Measurements from ENCODE around the gene CARMIL1.
"Not testable (repeated sequence)": the region's sequence is repeated elsewhere in the genome, so short reads cannot be mapped to it uniquely, and the experiment has no call there.

The CARMIL1 gene

GRCh38 chr6:25277386-25277785 is 1.8 kb upstream of the CARMIL1 start:
- DNase-seq (ENCODE audit: low read depth, low spot score), result no peak

GRCh38 chr6:25277857-25278256 is 1.3 kb upstream of the CARMIL1 start:
- DNase-seq (ENCODE audit: low read depth, low spot score), result no peak

- no peak for DNase-seq (ENCODE audit: low read depth, low spot score)
Measured at GRCh38 chr6:25278261-25278913, 787 bp upstream of the CARMIL1 start.

GRCh38 chr6:25279748-25280343 is 672 bp downstream of the CARMIL1 start:
- DNase-seq (ENCODE audit: low read depth, low spot score), result no peak

- no peak for DNase-seq (ENCODE audit: low read depth, low spot score)
Measured at GRCh38 chr6:25280344-25281074, 1.3 kb downstream of the CARMIL1 start.

- DNase-seq (ENCODE audit: low read depth, low spot score), result no peak
Measured at GRCh38 chr6:25286891-25287290, 7.7 kb downstream of the CARMIL1 start.

- no peak for DNase-seq (ENCODE audit: low read depth, low spot score)
Measured at GRCh38 chr6:25287941-25288340, 8.8 kb downstream of the CARMIL1 start.

GRCh38 chr6:25288518-25288917 is 9.3 kb downstream of the CARMIL1 start:
- no peak for DNase-seq (ENCODE audit: low read depth, low spot score)

- DNase-seq (ENCODE audit: low read depth, low spot score), result no peak
Measured at GRCh38 chr6:25290306-25291060, 11.3 kb downstream of the CARMIL1 start.

GRCh38 chr6:25292384-25292783 is 13.2 kb downstream of the CARMIL1 start:
- DNase-seq (ENCODE audit: low read depth, low spot score), result no peak

- DNase-seq (ENCODE audit: low read depth, low spot score), result no peak
Measured at GRCh38 chr6:25295651-25296050, 16.5 kb downstream of the CARMIL1 start.

- DNase-seq (ENCODE audit: low read depth, low spot score), result no peak
Measured at GRCh38 chr6:25296217-25296905, 17.2 kb downstream of the CARMIL1 start.

GRCh38 chr6:25297039-25297441 is 17.9 kb downstream of the CARMIL1 start:
- DNase-seq (ENCODE audit: low read depth, low spot score), result no peak

GRCh38 chr6:25297823-25298522 is 18.8 kb downstream of the CARMIL1 start:
- no peak for DNase-seq (ENCODE audit: low read depth, low spot score)

GRCh38 chr6:25298523-25298865 is 19.3 kb downstream of the CARMIL1 start:
- DNase-seq (ENCODE audit: low read depth, low spot score), result not testable (repeated sequence)

GRCh38 chr6:25301362-25301761 is 22.2 kb downstream of the CARMIL1 start:
- DNase-seq (ENCODE audit: low read depth, low spot score), result no peak

- DNase-seq (ENCODE audit: low read depth, low spot score), result no peak
Measured at GRCh38 chr6:25302151-25302550, 23.0 kb downstream of the CARMIL1 start.

- no peak for DNase-seq (ENCODE audit: low read depth, low spot score)
Measured at GRCh38 chr6:25302677-25303128, 23.5 kb downstream of the CARMIL1 start.

- DNase-seq (ENCODE audit: low read depth, low spot score), result no peak
Measured at GRCh38 chr6:25303254-25303653, 24.1 kb downstream of the CARMIL1 start.

GRCh38 chr6:25306379-25306778 is 27.2 kb downstream of the CARMIL1 start:
- DNase-seq (ENCODE audit: low read depth, low spot score), result no peak

Measured in activated naive CD8-positive, alpha-beta T cell treated with anti-CD3 and anti-CD28 coated beads, Interleukin-2, amount 50 U/mL, for 16 hours (primary cell).